GM12872 (cell line): ENCODE data around the gene DNAAF1.

ENCODE experiments used
- CTCF ChIP-seq: IDR thresholded peaks from 3 replicates; pipeline ENCODE4 v1.5.1; 2011; ENCODE audit warnings: low read depth, mild to moderate bottlenecking, low read length, moderate library complexity; ENCODE audit not compliant: insufficient read depth

Gene DNAAF1

GRCh38 chr16:84183911-84184591 is 38.9 kb downstream of the DNAAF1 start:
- TF ChIP-seq CTCF: no peak

GRCh38 chr16:84184775-84185174 is 39.7 kb downstream of the DNAAF1 start:
- no peak for TF ChIP-seq CTCF

- TF ChIP-seq CTCF: peak; percentile 90
Measured at GRCh38 chr16:84186685-84187437, 41.8 kb downstream of the DNAAF1 start, which contains the start of gene TAF1C. TAF1C (minus strand) TSS chr16:84187057; CDS start chr16:84184988, 2,069 bp downstream.

DNA sequence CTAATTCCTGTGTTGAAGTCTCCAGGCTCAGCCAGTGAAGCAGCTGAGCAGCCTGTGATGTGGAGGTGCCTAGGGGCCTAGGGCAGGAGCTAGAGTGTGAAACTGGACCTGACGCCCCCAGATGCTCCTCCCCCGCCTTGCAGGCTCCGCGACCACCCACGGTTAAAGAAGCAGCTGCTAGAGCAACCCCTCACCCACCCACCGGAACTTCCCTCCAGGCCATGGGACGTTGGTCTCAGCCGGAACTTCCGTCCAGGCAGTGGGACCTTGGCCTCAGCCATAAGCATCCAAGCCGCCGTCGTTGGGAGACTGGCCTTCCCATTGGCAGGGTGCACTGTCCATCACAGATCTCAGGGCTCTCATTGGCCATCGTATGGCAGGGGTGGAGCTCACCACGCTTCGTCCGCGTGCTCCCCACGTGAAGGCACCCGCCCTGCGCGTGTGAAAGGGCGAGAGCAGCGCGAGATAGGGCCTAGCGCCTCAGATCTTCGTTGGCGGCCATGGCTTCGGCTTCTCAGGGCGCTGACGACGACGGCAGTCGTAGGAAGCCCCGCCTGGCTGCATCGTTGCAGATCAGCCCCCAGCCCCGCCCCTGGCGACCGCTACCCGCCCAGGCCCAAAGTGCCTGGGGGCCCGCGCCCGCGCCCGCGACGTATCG is 45.8 kb downstream of the DNAAF1 start, which contains the start of gene ADAD2:
Gene ADAD2 (plus strand): TSS at position 427 of the 658 bp plus-strand sequence. CDS start 74 bp downstream, at position 501.
- TF ChIP-seq CTCF: no peak

- no peak for TF ChIP-seq CTCF
Measured at GRCh38 chr16:84191466-84191865, 46.4 kb downstream of the DNAAF1 start.

DNA sequence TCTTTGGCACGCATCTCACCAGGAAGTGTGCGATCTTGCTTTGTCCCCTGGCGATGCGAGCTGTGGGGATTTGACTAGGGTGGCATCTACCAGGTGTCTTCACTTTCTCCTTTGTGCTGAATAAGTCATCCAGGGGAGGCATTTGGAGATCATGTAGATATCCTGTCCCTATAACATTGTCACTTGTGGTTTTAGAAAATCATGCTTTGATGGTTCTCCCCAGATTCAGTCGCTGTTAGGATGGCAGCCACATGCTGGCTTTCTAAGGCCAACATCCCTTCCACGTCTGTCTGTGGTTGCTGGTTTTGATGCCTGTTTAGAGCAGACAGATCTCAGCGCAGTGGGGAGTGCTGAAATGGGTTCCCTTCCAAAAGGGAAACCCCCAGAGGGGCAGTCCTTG is 48.4 kb downstream of the DNAAF1 start:
- no peak for TF ChIP-seq CTCF

- TF ChIP-seq CTCF: no peak
Measured at GRCh38 chr16:84194018-84194417, 48.9 kb downstream of the DNAAF1 start.
